ENCODE results near the gene ST6GALNAC3. TPM values are rescaled to one million over a fixed set of nuclear protein-coding genes. Genes with fewer than 3 reads are reported as not detected.
"Not testable (repeated sequence)": the region's sequence is repeated elsewhere in the genome, so short reads cannot be mapped to it uniquely, and the experiment has no call there.

The ST6GALNAC3 gene
- polyA plus RNA-seq, 2 donors, result 0.27 to 0.29 TPM

DNA sequence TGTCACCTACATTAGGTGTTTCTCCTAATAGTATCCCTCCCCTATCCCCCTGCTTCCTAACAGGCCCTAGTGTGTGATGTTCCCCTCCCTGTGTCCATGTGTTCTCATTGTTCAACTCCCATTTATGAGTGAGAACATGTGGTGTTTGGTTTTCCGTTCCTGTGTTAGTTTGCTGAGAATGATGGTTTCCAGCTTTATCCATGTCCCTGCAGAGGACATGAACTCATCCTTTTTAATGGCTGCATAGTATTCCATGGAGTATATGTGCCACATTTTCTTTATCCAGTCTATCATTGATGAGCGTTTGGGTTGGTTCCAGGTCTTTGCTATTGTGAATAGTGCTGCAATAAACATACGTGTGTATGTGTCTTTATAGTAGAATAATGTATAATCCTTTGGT, 267.3 kb downstream of the ST6GALNAC3 start:
- not testable (repeated sequence) for H3K27ac ChIP-seq (ENCODE audit: low read depth in 2 of 2, low read length in 1 of 2); H3K36me3 ChIP-seq (ENCODE audit: control insufficient read depth in 2 of 2, insufficient read depth in 2 of 2, low read length in 1 of 2); H3K27me3 ChIP-seq (ENCODE audit: control insufficient read depth in 1 of 2, insufficient read depth in 2 of 2, low read length in 2 of 2); H3K4me1 ChIP-seq (ENCODE audit: control insufficient read depth in 2 of 2, insufficient read depth in 2 of 2, low read length in 1 of 2); H3K4me3 ChIP-seq (ENCODE audit: low read depth in 1 of 2, low read length in 2 of 2); H3K9me3 ChIP-seq (ENCODE audit: control insufficient read depth in 2 of 2, insufficient read depth in 1 of 2, low read depth in 1 of 2, low read length in 1 of 2)
- WGBS, 2 donors, result 89 to 94% methylated on average over 3 of the region's 3 CpGs

DNA sequence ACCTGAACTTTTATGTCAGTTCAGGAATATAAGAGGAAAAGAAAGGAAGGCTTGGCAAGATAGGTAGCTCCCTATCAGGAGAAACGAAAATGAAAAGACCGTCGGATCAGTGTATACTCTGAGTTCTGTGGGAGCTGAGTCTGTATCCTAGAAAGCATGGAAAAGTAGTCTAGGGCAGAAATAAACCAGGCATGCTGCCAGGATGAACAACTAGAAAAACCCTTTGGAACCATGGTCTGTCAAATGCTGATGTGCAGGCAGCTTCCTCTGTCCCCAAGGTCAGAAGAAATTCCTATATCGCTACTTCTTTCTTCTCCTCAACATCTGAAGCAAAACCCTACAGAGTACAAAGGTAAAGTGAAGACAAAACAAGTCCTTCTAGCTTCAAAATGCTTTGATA, 268.8 kb downstream of the ST6GALNAC3 start:
- Histone ChIP-seq H3K4me1 (ENCODE audit: control insufficient read depth in 2 of 2, insufficient read depth in 2 of 2, low read length in 1 of 2) (no peaks in the 10 kb centered on the region), H3K4me3 (ENCODE audit: low read depth in 1 of 2, low read length in 2 of 2) (no peak overlapping the region), H3K27me3 (ENCODE audit: control insufficient read depth in 1 of 2, insufficient read depth in 2 of 2, low read length in 2 of 2) (no peaks in the 10 kb centered on the region), H3K27ac (ENCODE audit: low read depth in 2 of 2, low read length in 1 of 2) (no peak overlapping the region), H3K9me3 (ENCODE audit: control insufficient read depth in 2 of 2, insufficient read depth in 1 of 2, low read depth in 1 of 2, low read length in 1 of 2) (no peaks in the 10 kb centered on the region), H3K36me3 (ENCODE audit: control insufficient read depth in 2 of 2, insufficient read depth in 2 of 2, low read length in 1 of 2) (no peaks in the 10 kb centered on the region)
- 74 to 77% methylated on average over 4 of the region's 4 CpGs for WGBS, 2 donors

DNA sequence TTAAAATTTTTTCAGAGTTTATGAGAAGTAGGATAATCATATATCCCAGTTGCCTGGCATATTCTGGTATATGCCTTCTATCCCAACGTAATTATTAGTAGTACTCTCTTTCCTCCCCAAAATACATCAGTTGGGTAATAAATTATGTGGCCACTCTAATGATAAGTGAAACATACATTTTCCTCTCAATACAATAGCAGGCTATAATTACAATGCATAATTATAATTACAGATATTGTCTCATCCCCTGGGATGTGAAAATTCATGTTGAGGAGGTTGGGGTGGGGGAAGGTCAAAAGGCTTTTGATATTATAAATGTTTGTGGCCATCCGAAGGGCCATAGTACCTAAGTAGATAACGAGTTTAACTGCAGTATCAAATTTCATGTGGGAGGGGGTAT, 277.1 kb downstream of the ST6GALNAC3 start:
- Histone ChIP-seq H3K9me3 (ENCODE audit: control insufficient read depth in 2 of 2, insufficient read depth in 1 of 2, low read depth in 1 of 2, low read length in 1 of 2) (no peaks in the 10 kb centered on the region), H3K4me3 (ENCODE audit: low read depth in 1 of 2, low read length in 2 of 2) (no peak overlapping the region), H3K27me3 (ENCODE audit: control insufficient read depth in 1 of 2, insufficient read depth in 2 of 2, low read length in 2 of 2) (no peaks in the 10 kb centered on the region), H3K4me1 (ENCODE audit: control insufficient read depth in 2 of 2, insufficient read depth in 2 of 2, low read length in 1 of 2) (no peaks in the 10 kb centered on the region), H3K36me3 (ENCODE audit: control insufficient read depth in 2 of 2, insufficient read depth in 2 of 2, low read length in 1 of 2) (no peaks in the 10 kb centered on the region), H3K27ac (ENCODE audit: low read depth in 2 of 2, low read length in 1 of 2) (no peak overlapping the region)
- WGBS, 2 donors, result 74 to 85% methylated on average over 3 of the region's 3 CpGs

DNA sequence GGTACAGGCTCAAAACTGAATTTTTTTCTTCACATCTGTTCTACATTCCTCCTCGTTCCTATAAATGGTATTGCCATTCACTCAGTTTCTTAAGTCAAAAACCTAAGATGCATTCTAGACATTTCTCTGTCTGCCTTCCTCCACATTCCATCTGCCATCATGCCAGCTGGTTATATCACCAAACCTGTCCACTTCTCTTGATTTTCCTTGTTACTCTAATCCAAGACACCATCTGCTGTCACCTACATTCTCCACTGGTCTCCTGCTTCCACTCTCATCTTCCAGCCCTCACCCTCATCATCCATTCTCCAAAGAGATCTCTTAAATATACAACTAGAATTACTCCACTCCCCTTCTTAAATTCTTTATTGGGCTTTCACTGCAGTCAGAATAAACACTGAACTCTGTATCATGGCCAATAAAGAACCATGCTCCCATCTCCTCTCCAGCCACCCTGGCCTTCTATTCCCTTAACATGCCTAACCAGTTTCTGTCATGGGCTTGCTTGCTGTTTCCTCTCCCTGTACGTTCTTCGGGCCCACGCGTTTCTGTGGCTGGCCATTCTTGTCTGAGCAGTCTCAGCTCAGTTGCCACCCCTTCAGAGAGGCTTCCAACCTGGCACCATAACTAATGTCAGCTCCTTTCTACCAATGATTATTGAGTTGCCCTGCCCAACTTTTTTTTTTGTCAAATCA, 278.3 kb downstream of the ST6GALNAC3 start:
- 90 to 91% methylated on average over 5 of the region's 5 CpGs for WGBS, 2 donors
- no peaks in the 10 kb centered on the region for H3K36me3 ChIP-seq (ENCODE audit: control insufficient read depth in 2 of 2, insufficient read depth in 2 of 2, low read length in 1 of 2)
- H3K9me3 ChIP-seq (ENCODE audit: control insufficient read depth in 2 of 2, insufficient read depth in 1 of 2, low read depth in 1 of 2, low read length in 1 of 2), result no peaks in the 10 kb centered on the region
- no peaks in the 10 kb centered on the region for H3K4me1 ChIP-seq (ENCODE audit: control insufficient read depth in 2 of 2, insufficient read depth in 2 of 2, low read length in 1 of 2)
- no peak overlapping the region for H3K27ac ChIP-seq (ENCODE audit: low read depth in 2 of 2, low read length in 1 of 2)
- H3K27me3 ChIP-seq (ENCODE audit: control insufficient read depth in 1 of 2, insufficient read depth in 2 of 2, low read length in 2 of 2), result no peaks in the 10 kb centered on the region
- H3K4me3 ChIP-seq (ENCODE audit: low read depth in 1 of 2, low read length in 2 of 2), result no peak overlapping the region

DNA sequence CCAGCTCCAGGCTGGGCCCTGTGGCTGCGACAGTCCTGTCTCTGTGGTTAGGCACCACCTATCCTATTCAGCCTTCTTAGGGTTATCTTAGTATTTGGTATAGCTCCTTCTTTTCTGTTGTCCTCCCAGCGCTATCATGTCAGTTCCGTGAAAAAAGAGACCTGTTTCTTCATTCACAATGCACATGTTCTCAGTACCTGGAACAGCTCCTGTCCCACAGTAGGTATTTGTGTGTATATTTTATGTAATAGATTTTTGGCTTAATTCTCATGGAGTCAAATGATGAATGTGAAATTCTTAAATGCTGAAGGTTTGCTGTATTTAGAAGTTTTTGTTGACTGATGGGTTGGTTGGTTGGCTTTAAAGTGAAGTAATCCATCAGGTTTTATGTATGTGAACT, 279.7 kb downstream of the ST6GALNAC3 start:
- Histone ChIP-seq H3K4me3 (ENCODE audit: low read depth in 1 of 2, low read length in 2 of 2) (no peak overlapping the region), H3K9me3 (ENCODE audit: control insufficient read depth in 2 of 2, insufficient read depth in 1 of 2, low read depth in 1 of 2, low read length in 1 of 2) (no peaks in the 10 kb centered on the region), H3K36me3 (ENCODE audit: control insufficient read depth in 2 of 2, insufficient read depth in 2 of 2, low read length in 1 of 2) (no peaks in the 10 kb centered on the region), H3K27ac (ENCODE audit: low read depth in 2 of 2, low read length in 1 of 2) (no peak overlapping the region), H3K27me3 (ENCODE audit: control insufficient read depth in 1 of 2, insufficient read depth in 2 of 2, low read length in 2 of 2) (no peaks in the 10 kb centered on the region), H3K4me1 (ENCODE audit: control insufficient read depth in 2 of 2, insufficient read depth in 2 of 2, low read length in 1 of 2) (no peaks in the 10 kb centered on the region)
- WGBS, 2 donors, result 93 to 94% methylated on average over 3 of the region's 3 CpGs

DNA sequence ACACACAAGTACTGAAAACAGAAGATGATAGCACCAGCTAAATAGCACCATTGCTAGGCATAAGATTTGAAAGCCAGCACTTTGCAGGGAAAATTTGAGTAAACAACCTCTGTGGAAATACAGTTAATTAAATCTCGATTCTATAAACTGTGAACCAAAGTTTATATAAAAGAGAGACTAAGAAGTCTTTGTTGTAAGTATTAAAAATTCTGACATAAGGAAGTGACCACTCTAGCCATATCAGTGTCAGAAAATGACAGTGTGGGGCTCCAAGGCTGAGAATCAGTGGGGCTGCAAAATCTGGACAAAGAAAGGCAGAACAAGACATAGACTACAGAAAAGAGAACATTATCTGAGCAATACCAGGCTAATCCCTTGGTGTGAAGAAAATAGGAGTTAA, 292.2 kb downstream of the ST6GALNAC3 start:
- Histone ChIP-seq H3K4me3 (ENCODE audit: low read depth in 1 of 2, low read length in 2 of 2) (no peak overlapping the region), H3K36me3 (ENCODE audit: control insufficient read depth in 2 of 2, insufficient read depth in 2 of 2, low read length in 1 of 2) (no peaks in the 10 kb centered on the region), H3K4me1 (ENCODE audit: control insufficient read depth in 2 of 2, insufficient read depth in 2 of 2, low read length in 1 of 2) (no peaks in the 10 kb centered on the region), H3K27me3 (ENCODE audit: control insufficient read depth in 1 of 2, insufficient read depth in 2 of 2, low read length in 2 of 2) (no peaks in the 10 kb centered on the region), H3K27ac (ENCODE audit: low read depth in 2 of 2, low read length in 1 of 2) (no peak overlapping the region), H3K9me3 (ENCODE audit: control insufficient read depth in 2 of 2, insufficient read depth in 1 of 2, low read depth in 1 of 2, low read length in 1 of 2) (no peaks in the 10 kb centered on the region)
- WGBS, 2 donors, result 57 to 63% methylated on average over 1 of the region's 1 CpG

DNA sequence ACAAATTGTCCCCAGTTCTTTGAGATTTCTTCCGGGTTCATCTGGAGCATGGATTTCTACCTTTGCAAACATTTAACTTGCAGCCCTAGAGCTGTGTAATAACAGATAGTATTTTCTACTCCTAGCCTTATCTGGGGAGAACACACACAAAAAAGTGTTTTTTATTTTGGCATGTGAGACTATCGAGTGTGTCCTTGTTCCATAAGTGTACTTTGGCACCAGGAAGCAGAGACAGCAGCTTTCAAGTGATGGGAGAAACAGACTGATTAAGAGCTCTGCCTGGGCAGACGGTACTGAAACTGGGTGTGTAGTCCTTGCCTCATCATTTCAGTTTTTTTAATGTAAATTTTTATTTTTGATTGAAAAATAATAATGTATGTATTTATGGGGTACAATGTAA, 297.4 kb downstream of the ST6GALNAC3 start:
- Histone ChIP-seq H3K27ac (ENCODE audit: low read depth in 2 of 2, low read length in 1 of 2) (no peak overlapping the region), H3K4me1 (ENCODE audit: control insufficient read depth in 2 of 2, insufficient read depth in 2 of 2, low read length in 1 of 2) (no peaks in the 10 kb centered on the region), H3K27me3 (ENCODE audit: control insufficient read depth in 1 of 2, insufficient read depth in 2 of 2, low read length in 2 of 2) (no peaks in the 10 kb centered on the region), H3K4me3 (ENCODE audit: low read depth in 1 of 2, low read length in 2 of 2) (no peak overlapping the region), H3K36me3 (ENCODE audit: control insufficient read depth in 2 of 2, insufficient read depth in 2 of 2, low read length in 1 of 2) (no peaks in the 10 kb centered on the region), H3K9me3 (ENCODE audit: control insufficient read depth in 2 of 2, insufficient read depth in 1 of 2, low read depth in 1 of 2, low read length in 1 of 2) (no peaks in the 10 kb centered on the region)
- 64 to 66% methylated on average over 3 of the region's 3 CpGs for WGBS, 2 donors

DNA sequence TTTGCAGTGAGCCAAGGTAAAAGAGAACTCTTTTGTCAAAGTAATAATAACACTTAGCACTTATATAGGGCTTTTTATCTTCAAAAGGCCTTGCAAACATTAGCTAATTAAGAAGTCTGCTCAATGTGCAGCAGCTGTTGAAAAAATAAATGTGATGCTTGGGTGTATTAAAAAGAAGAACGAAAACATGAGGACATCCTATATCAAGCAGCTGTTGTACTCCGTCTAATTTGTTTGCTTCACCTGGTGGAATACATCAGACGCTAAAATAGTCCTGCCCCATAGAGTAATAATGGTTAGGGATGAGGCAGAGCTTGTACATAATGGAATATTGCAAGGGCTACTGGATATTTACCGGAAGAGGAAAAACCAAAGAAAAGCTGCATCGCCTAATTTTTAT, 299.5 kb downstream of the ST6GALNAC3 start:
- no peaks in the 10 kb centered on the region for H3K9me3 ChIP-seq (ENCODE audit: control insufficient read depth in 2 of 2, insufficient read depth in 1 of 2, low read depth in 1 of 2, low read length in 1 of 2)
- no peak overlapping the region for H3K27ac ChIP-seq (ENCODE audit: low read depth in 2 of 2, low read length in 1 of 2)
- no peak overlapping the region for H3K4me3 ChIP-seq (ENCODE audit: low read depth in 1 of 2, low read length in 2 of 2)
- H3K27me3 ChIP-seq (ENCODE audit: control insufficient read depth in 1 of 2, insufficient read depth in 2 of 2, low read length in 2 of 2), result no peaks in the 10 kb centered on the region
- H3K4me1 ChIP-seq (ENCODE audit: control insufficient read depth in 2 of 2, insufficient read depth in 2 of 2, low read length in 1 of 2), result no peaks in the 10 kb centered on the region
- 85 to 90% methylated on average over 5 of the region's 5 CpGs for WGBS, 2 donors
- H3K36me3 ChIP-seq (ENCODE audit: control insufficient read depth in 2 of 2, insufficient read depth in 2 of 2, low read length in 1 of 2), result no peaks in the 10 kb centered on the region

DNA sequence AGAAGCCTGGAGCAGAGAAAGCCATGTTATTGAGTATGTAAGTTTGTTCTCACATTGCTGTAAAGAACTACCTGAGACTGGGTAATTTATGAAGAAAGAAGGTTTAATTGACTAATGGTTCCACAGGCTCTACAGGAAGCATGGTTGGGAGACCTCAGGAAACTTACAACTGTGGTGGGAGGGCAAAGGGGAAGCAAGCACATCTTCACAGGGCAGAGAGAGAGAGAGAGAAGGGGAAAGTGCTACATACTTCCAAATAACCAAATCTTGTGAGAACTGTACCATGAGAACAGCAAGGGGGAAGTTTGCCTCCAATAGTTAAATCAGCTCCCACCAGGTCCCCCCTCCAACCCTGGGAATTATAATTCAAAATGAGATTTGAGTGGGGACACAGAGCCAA, 302.7 kb downstream of the ST6GALNAC3 start:
- Histone ChIP-seq H3K4me1 (ENCODE audit: control insufficient read depth in 2 of 2, insufficient read depth in 2 of 2, low read length in 1 of 2) (no peaks in the 10 kb centered on the region), H3K9me3 (ENCODE audit: control insufficient read depth in 2 of 2, insufficient read depth in 1 of 2, low read depth in 1 of 2, low read length in 1 of 2) (peaks cover 0 to 2% of the 10 kb centered on the region in 2 donors), H3K36me3 (ENCODE audit: control insufficient read depth in 2 of 2, insufficient read depth in 2 of 2, low read length in 1 of 2) (no peaks in the 10 kb centered on the region), H3K4me3 (ENCODE audit: low read depth in 1 of 2, low read length in 2 of 2) (no peak overlapping the region), H3K27me3 (ENCODE audit: control insufficient read depth in 1 of 2, insufficient read depth in 2 of 2, low read length in 2 of 2) (no peaks in the 10 kb centered on the region), H3K27ac (ENCODE audit: low read depth in 2 of 2, low read length in 1 of 2) (no peak overlapping the region)

DNA sequence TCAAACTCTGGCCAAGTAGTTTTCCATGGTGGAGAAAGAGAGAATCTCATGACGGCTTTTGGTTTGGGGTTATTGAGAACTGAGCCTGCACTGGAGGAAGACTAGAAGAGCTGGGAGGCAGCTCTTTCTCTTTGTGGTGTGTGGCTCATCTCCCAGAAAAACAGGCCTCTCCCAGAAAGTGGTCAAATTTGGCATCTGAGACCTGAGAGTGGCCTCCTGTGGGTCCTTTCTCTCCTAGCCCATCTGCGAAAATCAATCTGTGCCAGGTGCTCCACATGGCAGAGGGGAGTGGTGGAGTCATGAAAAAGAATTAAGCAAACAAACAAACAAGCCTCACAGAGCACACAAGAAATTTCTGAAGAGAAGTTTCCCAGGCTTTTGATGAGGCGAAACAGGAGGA, 305.0 kb downstream of the ST6GALNAC3 start:
- 87 to 91% methylated on average over 3 of the region's 3 CpGs for whole genome bisulfite sequencing, 2 donors
- Histone ChIP-seq H3K27me3 (ENCODE audit: control insufficient read depth in 1 of 2, insufficient read depth in 2 of 2, low read length in 2 of 2) (no peaks in the 10 kb centered on the region), H3K9me3 (ENCODE audit: control insufficient read depth in 2 of 2, insufficient read depth in 1 of 2, low read depth in 1 of 2, low read length in 1 of 2) (peaks cover 0 to 2% of the 10 kb centered on the region in 2 donors), H3K4me1 (ENCODE audit: control insufficient read depth in 2 of 2, insufficient read depth in 2 of 2, low read length in 1 of 2) (no peaks in the 10 kb centered on the region), H3K27ac (ENCODE audit: low read depth in 2 of 2, low read length in 1 of 2) (no peak overlapping the region), H3K36me3 (ENCODE audit: control insufficient read depth in 2 of 2, insufficient read depth in 2 of 2, low read length in 1 of 2) (no peaks in the 10 kb centered on the region), H3K4me3 (ENCODE audit: low read depth in 1 of 2, low read length in 2 of 2) (no peak overlapping the region)

Data from esophagus (tissue), 2 donors.